Immature natural killer cell (primary cell): ENCODE measurements around the gene CELSR1. TPM values are rescaled to one million over a fixed set of nuclear protein-coding genes. Genes with fewer than 3 reads are reported as not detected.

Source experiments
- DNase-seq, 3 donors: peaks; one replicate each; pipeline ENCODE4 v3.0.0; 2022; ENCODE audit warnings: mixed read lengths in 1 of 3
- H3K27ac Mint-ChIP-seq, 6 donors: one replicate each; pipeline ENCODE4 v1.8.0; 2020; ENCODE audit warnings: mixed read lengths in 6 of 6, mild to moderate bottlenecking in 5 of 6, inconsistent platforms in 4 of 6, moderate library complexity in 3 of 6
- H3K27me3 Mint-ChIP-seq, 3 donors: one replicate each; pipeline ENCODE4 v1.8.0; 2020 to 2021; ENCODE audit warnings: low read depth in 3 of 3, mild to moderate bottlenecking in 3 of 3, mixed read lengths in 3 of 3, moderate library complexity in 3 of 3, inconsistent platforms in 1 of 3
- H3K36me3 Mint-ChIP-seq, 3 donors: one replicate each; pipeline ENCODE4 v1.8.0; 2020; ENCODE audit warnings: mixed read lengths in 3 of 3, inconsistent platforms in 2 of 3, mild to moderate bottlenecking in 2 of 3
- H3K4me1 Mint-ChIP-seq, 2 donors: one replicate each; pipeline ENCODE4 v1.8.0; 2020; ENCODE audit warnings: inconsistent platforms in 2 of 2, mild to moderate bottlenecking in 2 of 2, mixed read lengths in 2 of 2, moderate library complexity in 1 of 2
- H3K4me3 Mint-ChIP-seq, 5 donors: one replicate each; pipeline ENCODE4 v1.8.0; 2020; ENCODE audit warnings: mild to moderate bottlenecking in 5 of 5, mixed read lengths in 5 of 5, inconsistent platforms in 3 of 5, moderate library complexity in 3 of 5
- H3K9me3 Mint-ChIP-seq, 6 donors: one replicate each; pipeline ENCODE4 v1.8.0; 2020; ENCODE audit warnings: mild to moderate bottlenecking in 6 of 6, mixed read lengths in 6 of 6, inconsistent platforms in 4 of 6, moderate library complexity in 3 of 6
- polyA plus RNA-seq, 3 donors: library from polyadenylated mRNA; unstranded; fragments of 300-500 nt; fragmentation: Illumina TruSeq; gene quantifications; one replicate each; pipeline ENCODE4 v1.2.3, GENCODE V29; 2021

CELSR1 gene
- 1 to 10 TPM in 2 of 3 donors, under 1 TPM in 1; 0.24 to 1.6 (median 1.2) TPM for polyA plus RNA-seq

GRCh38 chr22:46537225-46537945, at the start of gene CELSR1:
Gene CELSR1, minus strand, starts transcription at chr22:46537620. Its CDS starts 450 bp downstream, at chr22:46537170.
- H3K4me1 Mint-ChIP-seq = peaks cover 9 to 19% of the 10 kb centered on the region in 2 donors
- H3K27me3 Mint-ChIP-seq = peaks cover 6 to 12% (median 9%) of the 10 kb centered on the region in 3 donors
- H3K9me3 Mint-ChIP-seq = no peaks in the 10 kb centered on the region
- H3K27ac Mint-ChIP-seq = no peak within 1 kb of the TSS
- no peaks in the 10 kb centered on the region for H3K36me3 Mint-ChIP-seq
- peak in 2 of 3 donors; percentile 7 to 15 for DNase-seq
- H3K4me3 Mint-ChIP-seq = peak within 1 kb of the TSS; percentile 59 to 68 (median 64)

GRCh38 chr22:46587061-46587460, 49.6 kb upstream of the CELSR1 start:
- no peaks in the 10 kb centered on the region for H3K9me3 Mint-ChIP-seq
- H3K4me1 Mint-ChIP-seq = peaks cover 44 to 60% of the 10 kb centered on the region in 2 donors
- DNase-seq = peak in 2 of 3 donors; percentile 21 to 23

GRCh38 chr22:46586531-46587011, 49.2 kb upstream of the CELSR1 start:
- no peaks in the 10 kb centered on the region for H3K36me3 Mint-ChIP-seq
- no peak for DNase-seq
- no peaks in the 10 kb centered on the region for H3K9me3 Mint-ChIP-seq
- peak overlapping the region in 4 of 6 donors; percentile 89 to 94 (median 92) for H3K27ac Mint-ChIP-seq
- H3K4me1 Mint-ChIP-seq = peaks cover 41 to 62% of the 10 kb centered on the region in 2 donors
- H3K27me3 Mint-ChIP-seq = peaks cover 0 to 3% (median 2%) of the 10 kb centered on the region in 3 donors
- H3K4me3 Mint-ChIP-seq = peak overlapping the region; percentile 64 to 86 (median 83)

More at GRCh38 chr22:46587061-46587460, 49.6 kb upstream of the CELSR1 start:
- peak overlapping the region; percentile 79 to 94 (median 90) for H3K27ac Mint-ChIP-seq
- peaks cover 0 to 3% (median 2%) of the 10 kb centered on the region in 3 donors for H3K27me3 Mint-ChIP-seq
- no peaks in the 10 kb centered on the region for H3K36me3 Mint-ChIP-seq
- H3K4me3 Mint-ChIP-seq = peak overlapping the region; percentile 64 to 86 (median 83)

- Mint-ChIP-seq H3K9me3 (no peaks in the 10 kb centered on the region), H3K27me3 (peaks cover 0 to 2% (median 2%) of the 10 kb centered on the region in 3 donors), H3K36me3 (no peaks in the 10 kb centered on the region), H3K4me3 (no peak overlapping the region), H3K27ac (no peak overlapping the region), H3K4me1 (peaks cover 40 to 66% of the 10 kb centered on the region in 2 donors)
- DNase-seq = no peak
Observed at GRCh38 chr22:46586123-46586519, 48.7 kb upstream of the CELSR1 start.

- Mint-ChIP-seq H3K4me1 (peaks cover 36 to 70% of the 10 kb centered on the region in 2 donors), H3K9me3 (no peaks in the 10 kb centered on the region), H3K27ac (peak overlapping the region in 1 of 6 donors; percentile 49), H3K36me3 (no peaks in the 10 kb centered on the region), H3K4me3 (no peak overlapping the region), H3K27me3 (peaks cover 0 to 2% (median 2%) of the 10 kb centered on the region in 3 donors)
- DNase-seq = no peak
Observed at GRCh38 chr22:46585340-46586122, 48.1 kb upstream of the CELSR1 start.

GRCh38 chr22:46584081-46584921, 46.9 kb upstream of the CELSR1 start:
- Mint-ChIP-seq H3K36me3 (no peaks in the 10 kb centered on the region), H3K27ac (peak overlapping the region in 1 of 6 donors; percentile 44), H3K4me3 (no peak overlapping the region), H3K9me3 (no peaks in the 10 kb centered on the region), H3K4me1 (peaks cover 38 to 77% of the 10 kb centered on the region in 2 donors), H3K27me3 (peaks cover 0 to 2% (median 2%) of the 10 kb centered on the region in 3 donors)
- no peak for DNase-seq

GRCh38 chr22:46583571-46583970, 46.2 kb upstream of the CELSR1 start:
- Mint-ChIP-seq H3K4me3 (no peak overlapping the region), H3K9me3 (no peaks in the 10 kb centered on the region), H3K27me3 (peaks cover 0 to 2% (median 2%) of the 10 kb centered on the region in 3 donors), H3K4me1 (peaks cover 45 to 77% of the 10 kb centered on the region in 2 donors), H3K27ac (peak overlapping the region in 3 of 6 donors; percentile 44 to 84 (median 64)), H3K36me3 (no peaks in the 10 kb centered on the region)
- DNase-seq = no peak

- H3K4me1 Mint-ChIP-seq = peaks cover 48 to 72% of the 10 kb centered on the region in 2 donors
- H3K4me3 Mint-ChIP-seq = no peak overlapping the region
- peak overlapping the region in 5 of 6 donors; percentile 7 to 84 (median 35) for H3K27ac Mint-ChIP-seq
- no peak for DNase-seq
- H3K36me3 Mint-ChIP-seq = no peaks in the 10 kb centered on the region
- peaks cover 2 to 4% (median 2%) of the 10 kb centered on the region in 3 donors for H3K27me3 Mint-ChIP-seq
- no peaks in the 10 kb centered on the region for H3K9me3 Mint-ChIP-seq
Observed at GRCh38 chr22:46582281-46582933, 45.0 kb upstream of the CELSR1 start.

- peaks cover 0 to 3% (median 2%) of the 10 kb centered on the region in 3 donors for H3K27me3 Mint-ChIP-seq
- peaks cover 41 to 65% of the 10 kb centered on the region in 2 donors for H3K4me1 Mint-ChIP-seq
- no peaks in the 10 kb centered on the region for H3K36me3 Mint-ChIP-seq
- no peaks in the 10 kb centered on the region for H3K9me3 Mint-ChIP-seq
- no peak for DNase-seq
- H3K4me3 Mint-ChIP-seq = no peak overlapping the region
- peak overlapping the region in 2 of 6 donors; percentile 66 to 76 for H3K27ac Mint-ChIP-seq
Observed at GRCh38 chr22:46581538-46582244, 44.3 kb upstream of the CELSR1 start.

- no peaks in the 10 kb centered on the region for H3K9me3 Mint-ChIP-seq
- no peak overlapping the region for H3K4me3 Mint-ChIP-seq
- H3K27ac Mint-ChIP-seq = peak overlapping the region in 2 of 6 donors; percentile 66 to 76
- peaks cover 0 to 3% (median 2%) of the 10 kb centered on the region in 3 donors for H3K27me3 Mint-ChIP-seq
- no peaks in the 10 kb centered on the region for H3K36me3 Mint-ChIP-seq
- H3K4me1 Mint-ChIP-seq = peaks cover 41 to 65% of the 10 kb centered on the region in 2 donors
- no peak for DNase-seq
Observed at GRCh38 chr22:46580940-46581537, 43.6 kb upstream of the CELSR1 start.

- Mint-ChIP-seq H3K27me3 (peaks cover 0 to 4% (median 3%) of the 10 kb centered on the region in 3 donors), H3K27ac (peak overlapping the region in 5 of 6 donors; percentile 34 to 70 (median 40)), H3K4me3 (peak overlapping the region in 4 of 5 donors; percentile 32 to 88 (median 38)), H3K36me3 (no peaks in the 10 kb centered on the region), H3K9me3 (no peaks in the 10 kb centered on the region), H3K4me1 (peaks cover 52 to 76% of the 10 kb centered on the region in 2 donors)
- DNase-seq = no peak
Observed at GRCh38 chr22:46579751-46580449, 42.5 kb upstream of the CELSR1 start.
